ENCODE data around the gene STK40. TPM values are rescaled to one million over a fixed set of nuclear protein-coding genes. Genes with fewer than 3 reads are reported as not detected.

The STK40 gene
- total RNA-seq, 2 experiments from 2014 or later, result 75.2 to 76.8 TPM

- peaks cover 16% of the 10 kb centered on the region for H3K4me1 Mint-ChIP-seq
- H3K27ac Mint-ChIP-seq, result peak overlapping the region; percentile 81
- no peaks in the 10 kb centered on the region for H3K9me3 Mint-ChIP-seq
- no peak overlapping the region for H3K4me3 Mint-ChIP-seq
- peak; percentile 48 for DNase-seq
- H3K36me3 Mint-ChIP-seq (ENCODE audit: low read depth), result peaks cover 58% of the 10 kb centered on the region
- CTCF ChIA-PET, result interaction anchor here (1.5 kb wide), 1 partner anchor 9 kb away, joined by 8 read pairs; no protein-coding TSS in a partner anchor
- no peaks in the 10 kb centered on the region for H3K27me3 Mint-ChIP-seq
- POLR2A ChIA-PET, result interaction anchor here (1.0 to 1.4 kb wide), 5 partner anchors 9 to 25 kb away, joined by 3 to 5 read pairs (median 4); no protein-coding TSS in a partner anchor
Measured at GRCh38 chr1:36359911-36360550, 25.7 kb downstream of the STK40 start.

GRCh38 chr1:36359383-36359782 is 26.3 kb downstream of the STK40 start:
- no peaks in the 10 kb centered on the region for H3K9me3 Mint-ChIP-seq
- H3K27ac Mint-ChIP-seq, result peak overlapping the region; percentile 81

GRCh38 chr1:36358514-36359084 is 27.1 kb downstream of the STK40 start:
- Mint-ChIP-seq H3K4me3 (no peak overlapping the region), H3K27me3 (no peaks in the 10 kb centered on the region), H3K4me1 (peaks cover 19% of the 10 kb centered on the region), H3K27ac (peak overlapping the region; percentile 28), H3K36me3 (ENCODE audit: low read depth) (peaks cover 71% of the 10 kb centered on the region), H3K9me3 (no peaks in the 10 kb centered on the region)
- ChIA-PET POLR2A (no interaction called here), CTCF (interaction anchor here (1.0 kb wide), 1 partner anchor 16 kb away, joined by 3 read pairs; no protein-coding TSS in a partner anchor)
- DNase-seq, result no peak

More at GRCh38 chr1:36359383-36359782, 26.3 kb downstream of the STK40 start:
- ChIA-PET POLR2A (interaction anchor here (1.0 to 1.4 kb wide), 5 partner anchors 9 to 26 kb away, joined by 3 to 5 read pairs (median 4); no protein-coding TSS in a partner anchor), CTCF (interaction anchor here (1.5 kb wide), 1 partner anchor 9 kb away, joined by 8 read pairs; no protein-coding TSS in a partner anchor)
- H3K36me3 Mint-ChIP-seq (ENCODE audit: low read depth), result peaks cover 64% of the 10 kb centered on the region
- no peak overlapping the region for H3K4me3 Mint-ChIP-seq
- no peaks in the 10 kb centered on the region for H3K27me3 Mint-ChIP-seq
- H3K4me1 Mint-ChIP-seq, result peaks cover 17% of the 10 kb centered on the region
- no peak for DNase-seq

- no peaks in the 10 kb centered on the region for H3K9me3 Mint-ChIP-seq
- H3K36me3 Mint-ChIP-seq (ENCODE audit: low read depth), result peaks cover 63% of the 10 kb centered on the region
- H3K4me3 Mint-ChIP-seq, result no peak overlapping the region
- peaks cover 34% of the 10 kb centered on the region for H3K4me1 Mint-ChIP-seq
- DNase-seq, result no peak
- ChIA-PET CTCF (interaction anchor here (1.8 kb wide), 1 partner anchor 14 kb away, joined by 7 read pairs; no protein-coding TSS in a partner anchor), POLR2A (no interaction called here)
- H3K27me3 Mint-ChIP-seq, result no peaks in the 10 kb centered on the region
- no peak overlapping the region for H3K27ac Mint-ChIP-seq
Measured at GRCh38 chr1:36355811-36356210, 29.9 kb downstream of the STK40 start.

- CTCF ChIA-PET, result no interaction called here
- H3K27me3 Mint-ChIP-seq, result no peaks in the 10 kb centered on the region
- peaks cover 59% of the 10 kb centered on the region for H3K36me3 Mint-ChIP-seq (ENCODE audit: low read depth)
- no peak overlapping the region for H3K4me3 Mint-ChIP-seq
- no peak overlapping the region for H3K27ac Mint-ChIP-seq
- H3K9me3 Mint-ChIP-seq, result no peaks in the 10 kb centered on the region
- POLR2A ChIA-PET, result interaction anchor here (1.1 kb wide), 1 partner anchor 48 kb away, joined by 3 read pairs; the partner anchor contains the start of gene SH3D21
- H3K4me1 Mint-ChIP-seq, result peaks cover 33% of the 10 kb centered on the region
- no peak for DNase-seq
Measured at GRCh38 chr1:36354486-36354885, 31.2 kb downstream of the STK40 start.

GRCh38 chr1:36352910-36353878 is 32.5 kb downstream of the STK40 start:
- no peaks in the 10 kb centered on the region for H3K27me3 Mint-ChIP-seq
- ChIA-PET POLR2A (interaction anchor here (0.6 to 3.8 kb wide), 4 partner anchors 14 to 47 kb away, joined by 3 to 24 read pairs (median 3); partner anchors contain the start of gene SH3D21), CTCF (interaction anchor here (0.6 to 1.5 kb wide), 4 partner anchors 10 to 59 kb away, joined by 3 to 4 read pairs (median 3); no protein-coding TSS in a partner anchor)
- H3K27ac Mint-ChIP-seq, result no peak overlapping the region
- DNase-seq, result no peak
- peaks cover 31% of the 10 kb centered on the region for H3K4me1 Mint-ChIP-seq
- H3K9me3 Mint-ChIP-seq, result no peaks in the 10 kb centered on the region
- H3K4me3 Mint-ChIP-seq, result no peak overlapping the region
- H3K36me3 Mint-ChIP-seq (ENCODE audit: low read depth), result peaks cover 56% of the 10 kb centered on the region

- H3K27ac Mint-ChIP-seq, result peak overlapping the region; percentile 56
- H3K36me3 Mint-ChIP-seq (ENCODE audit: low read depth), result peaks cover 57% of the 10 kb centered on the region
- POLR2A ChIA-PET, result interaction anchor here (0.6 to 3.8 kb wide), 4 partner anchors 14 to 36 kb away, joined by 3 to 24 read pairs (median 4); no protein-coding TSS in a partner anchor
Measured at GRCh38 chr1:36352125-36352909, 33.4 kb downstream of the STK40 start.

GRCh38 chr1:36351227-36351977 is 34.3 kb downstream of the STK40 start:
- peaks cover 30% of the 10 kb centered on the region for H3K4me1 Mint-ChIP-seq
- no peaks in the 10 kb centered on the region for H3K9me3 Mint-ChIP-seq
- POLR2A ChIA-PET, result interaction anchor here (0.7 to 3.8 kb wide), 9 partner anchors 8 to 46 kb away, joined by 3 to 24 read pairs (median 3); partner anchors contain the start of genes EVA1B, LSM10 and STK40
- H3K27ac Mint-ChIP-seq, result peak overlapping the region; percentile 63
- CTCF ChIA-PET, result interaction anchor here (0.9 to 1.8 kb wide), 8 partner anchors 10 to 67 kb away, joined by 3 to 10 read pairs (median 4); partner anchors contain the start of gene SH3D21
- peaks cover 57% of the 10 kb centered on the region for H3K36me3 Mint-ChIP-seq (ENCODE audit: low read depth)
- no peak for DNase-seq
- no peak overlapping the region for H3K4me3 Mint-ChIP-seq
- no peaks in the 10 kb centered on the region for H3K27me3 Mint-ChIP-seq

More at GRCh38 chr1:36352125-36352909, 33.4 kb downstream of the STK40 start:
- Mint-ChIP-seq H3K4me3 (no peak overlapping the region), H3K4me1 (peaks cover 30% of the 10 kb centered on the region), H3K27me3 (no peaks in the 10 kb centered on the region), H3K9me3 (no peaks in the 10 kb centered on the region)
- DNase-seq, result no peak
- CTCF ChIA-PET, result interaction anchor here (0.6 to 1.7 kb wide), 5 partner anchors 9 to 59 kb away, joined by 3 to 4 read pairs (median 3); no protein-coding TSS in a partner anchor

- CTCF ChIA-PET, result interaction anchor here (0.6 to 1.8 kb wide), 9 partner anchors 9 to 1139 kb away, joined by 3 to 10 read pairs (median 4); partner anchors contain the start of gene SH3D21
- no peak overlapping the region for H3K4me3 Mint-ChIP-seq
- H3K27me3 Mint-ChIP-seq, result no peaks in the 10 kb centered on the region
- H3K4me1 Mint-ChIP-seq, result peaks cover 30% of the 10 kb centered on the region
- POLR2A ChIA-PET, result interaction anchor here (0.7 to 3.8 kb wide), 8 partner anchors 8 to 47 kb away, joined by 3 to 24 read pairs (median 4); partner anchors contain the start of genes EVA1B, LSM10 and STK40
- H3K9me3 Mint-ChIP-seq, result no peaks in the 10 kb centered on the region
- peaks cover 53% of the 10 kb centered on the region for H3K36me3 Mint-ChIP-seq (ENCODE audit: low read depth)
- DNase-seq, result peak; percentile 48
- peak overlapping the region; percentile 63 for H3K27ac Mint-ChIP-seq
Measured at GRCh38 chr1:36350659-36351226, 35.0 kb downstream of the STK40 start.

GRCh38 chr1:36349839-36350238 is 35.9 kb downstream of the STK40 start:
- ChIA-PET POLR2A (interaction anchor here (1.3 to 3.8 kb wide), 2 partner anchors 17 to 35 kb away, joined by 5 to 24 read pairs; partner anchors contain the start of gene STK40), CTCF (interaction anchor here (0.6 to 1.8 kb wide), 3 partner anchors 17 to 1138 kb away, joined by 4 to 6 read pairs (median 4); no protein-coding TSS in a partner anchor)
- H3K27ac Mint-ChIP-seq, result no peak overlapping the region
- H3K36me3 Mint-ChIP-seq (ENCODE audit: low read depth), result peaks cover 52% of the 10 kb centered on the region
- DNase-seq, result no peak
- H3K9me3 Mint-ChIP-seq, result no peaks in the 10 kb centered on the region
- no peaks in the 10 kb centered on the region for H3K27me3 Mint-ChIP-seq
- H3K4me3 Mint-ChIP-seq, result no peak overlapping the region
- H3K4me1 Mint-ChIP-seq, result peaks cover 30% of the 10 kb centered on the region

Data from activated CD4-positive, alpha-beta memory T cell treated with anti-CD3 and anti-CD28 coated beads, Interleukin-2, amount 10 ng/mL, durations not matched to agents 7 days and 5 days (primary cell).